B cell (primary cell): ENCODE results near the gene AARS2.

Source experiments
- EZH2 ChIP-seq: IDR thresholded peaks from 2 replicates; pipeline ENCODE4 v1.6.1; 2012; ENCODE audit warnings: borderline replicate concordance, low read depth, mild to moderate bottlenecking, moderate library complexity, low read length; ENCODE audit not compliant: insufficient read depth, poor library complexity, severe bottlenecking
- TF ChIP-seq, protein P1 (sequence below): fragments of 200-600 bp; IDR thresholded peaks from one replicate; pipeline ENCODE4 v1.8.0; 2022; ENCODE audit warnings: antibody characterized with exemption, mild to moderate bottlenecking

DNA sequence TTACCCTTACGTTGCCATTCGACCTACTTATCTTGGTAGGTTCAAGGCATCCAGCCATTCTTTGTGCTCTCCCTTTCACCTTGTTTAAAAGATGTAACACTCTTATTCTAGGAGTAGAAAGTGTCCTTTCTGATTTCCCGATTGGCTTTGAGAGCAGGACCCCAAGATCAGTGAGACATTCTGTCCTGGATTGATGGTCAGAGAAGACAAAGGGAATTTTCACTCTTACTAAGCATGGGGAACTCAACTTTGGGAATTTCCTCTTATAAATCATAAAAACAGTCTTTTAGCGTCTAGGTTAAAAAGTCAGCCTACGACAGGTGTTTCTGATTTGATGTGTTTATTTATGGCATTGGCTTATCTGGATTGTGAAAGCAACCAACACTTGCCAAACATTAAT, 2.8 kb upstream of the AARS2 start:
- TF ChIP-seq, protein P1, sequence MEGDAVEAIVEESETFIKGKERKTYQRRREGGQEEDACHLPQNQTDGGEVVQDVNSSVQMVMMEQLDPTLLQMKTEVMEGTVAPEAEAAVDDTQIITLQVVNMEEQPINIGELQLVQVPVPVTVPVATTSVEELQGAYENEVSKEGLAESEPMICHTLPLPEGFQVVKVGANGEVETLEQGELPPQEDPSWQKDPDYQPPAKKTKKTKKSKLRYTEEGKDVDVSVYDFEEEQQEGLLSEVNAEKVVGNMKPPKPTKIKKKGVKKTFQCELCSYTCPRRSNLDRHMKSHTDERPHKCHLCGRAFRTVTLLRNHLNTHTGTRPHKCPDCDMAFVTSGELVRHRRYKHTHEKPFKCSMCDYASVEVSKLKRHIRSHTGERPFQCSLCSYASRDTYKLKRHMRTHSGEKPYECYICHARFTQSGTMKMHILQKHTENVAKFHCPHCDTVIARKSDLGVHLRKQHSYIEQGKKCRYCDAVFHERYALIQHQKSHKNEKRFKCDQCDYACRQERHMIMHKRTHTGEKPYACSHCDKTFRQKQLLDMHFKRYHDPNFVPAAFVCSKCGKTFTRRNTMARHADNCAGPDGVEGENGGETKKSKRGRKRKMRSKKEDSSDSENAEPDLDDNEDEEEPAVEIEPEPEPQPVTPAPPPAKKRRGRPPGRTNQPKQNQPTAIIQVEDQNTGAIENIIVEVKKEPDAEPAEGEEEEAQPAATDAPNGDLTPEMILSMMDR: no peak
- no peak for TF ChIP-seq EZH2
